ENCODE results near the gene TMEM170A.

The TMEM170A gene

GRCh38 chr16:75486676-75487313 lies 22.3 kb upstream of the TMEM170A start:
- Histone ChIP-seq H3K79me2 (ENCODE audit: insufficient read depth, low read length) (no peaks in the 10 kb centered on the region), H3K9ac (ENCODE audit: low read depth, low read length) (no peak overlapping the region), H3K4me1 (ENCODE audit: insufficient read depth, low read length) (peaks cover 24% of the 10 kb centered on the region), H3K27ac (ENCODE audit: low read length) (peak overlapping the region; percentile 44; the same call in 1 of the 2 replicates), H3K4me2 (ENCODE audit: insufficient read depth, low read length) (no peak overlapping the region), H4K20me1 (ENCODE audit: insufficient read depth, low read length) (no peaks in the 10 kb centered on the region), H3K27me3 (ENCODE audit: insufficient read depth, low read length, poor library complexity) (no peaks in the 10 kb centered on the region), H3K9me3 (ENCODE audit: insufficient read depth, low read length, severe bottlenecking) (no peaks in the 10 kb centered on the region), H3K36me3 (ENCODE audit: insufficient read depth, low read length) (no peaks in the 10 kb centered on the region), H2AFZ (ENCODE audit: low read depth, low read length) (no peak overlapping the region), H3K4me3 (ENCODE audit: low read depth in 1 of 2, low read length in 2 of 2) (no peak overlapping the region)
- no peak for ATAC-seq (ENCODE audit: insufficient read depth, low read depth)
- no peak for DNase-seq
- no peak for TF ChIP-seq CTCF (IDR thresholded peaks at IDR 0.05; ENCODE audit: borderline replicate concordance, extremely low read depth, low read length, poor library complexity, severe bottlenecking)
- no peak for TF ChIP-seq EZH2 (IDR thresholded peaks at IDR 0.05; ENCODE audit: borderline replicate concordance, low read depth, low read length, severe bottlenecking)

DNA sequence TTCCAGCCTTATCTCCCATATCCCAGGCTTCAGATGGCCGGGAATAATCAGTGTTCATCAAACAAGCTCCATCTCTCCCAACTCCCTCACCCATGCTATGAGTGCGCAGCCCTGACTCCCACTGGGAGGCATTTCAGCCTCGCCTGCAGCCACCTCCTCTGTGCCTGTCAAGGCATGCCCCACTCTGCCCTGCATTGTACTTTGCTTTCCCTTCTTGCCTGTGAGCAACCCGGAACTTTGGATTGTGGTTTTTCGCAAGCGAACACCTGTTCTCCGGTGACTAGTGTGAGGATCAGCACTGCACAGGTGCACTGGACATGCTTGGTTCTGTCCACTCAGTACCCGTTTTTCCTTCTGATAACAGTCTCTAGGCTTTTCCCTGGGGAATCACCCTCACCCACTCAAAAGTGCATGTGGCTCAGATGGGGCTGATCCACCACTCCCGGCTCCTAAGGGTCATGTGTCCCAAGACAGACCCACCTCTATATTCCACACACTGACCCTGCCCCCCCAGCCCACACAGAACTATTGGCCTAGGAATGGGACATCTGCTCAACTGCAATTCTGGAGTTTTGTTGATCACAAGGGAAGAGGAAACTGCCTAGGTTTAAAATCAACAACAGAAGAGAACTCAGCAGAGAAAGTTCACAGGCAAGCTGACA lies 21.7 kb upstream of the TMEM170A start:
- ATAC-seq (ENCODE audit: insufficient read depth, low read depth) (peak; percentile 78), DNase-seq (peak; percentile 39)
- Histone ChIP-seq H4K20me1 (ENCODE audit: insufficient read depth, low read length) (no peaks in the 10 kb centered on the region), H3K9me3 (ENCODE audit: insufficient read depth, low read length, severe bottlenecking) (no peaks in the 10 kb centered on the region), H3K4me2 (ENCODE audit: insufficient read depth, low read length) (peak overlapping the region; percentile 25; the same call in 1 of the 2 replicates), H3K4me1 (ENCODE audit: insufficient read depth, low read length) (peaks cover 24% of the 10 kb centered on the region), H3K36me3 (ENCODE audit: insufficient read depth, low read length) (no peaks in the 10 kb centered on the region), H3K9ac (ENCODE audit: low read depth, low read length) (no peak overlapping the region), H3K27me3 (ENCODE audit: insufficient read depth, low read length, poor library complexity) (no peaks in the 10 kb centered on the region), H2AFZ (ENCODE audit: low read depth, low read length) (no peak overlapping the region), H3K79me2 (ENCODE audit: insufficient read depth, low read length) (no peaks in the 10 kb centered on the region), H3K4me3 (ENCODE audit: low read depth in 1 of 2, low read length in 2 of 2) (no peak overlapping the region), H3K27ac (ENCODE audit: low read length) (peak overlapping the region; percentile 44)
- TF ChIP-seq EZH2 (IDR thresholded peaks at IDR 0.05; ENCODE audit: borderline replicate concordance, low read depth, low read length, severe bottlenecking) (no peak), CTCF (IDR thresholded peaks at IDR 0.05; ENCODE audit: borderline replicate concordance, extremely low read depth, low read length, poor library complexity, severe bottlenecking) (no peak)

DNA sequence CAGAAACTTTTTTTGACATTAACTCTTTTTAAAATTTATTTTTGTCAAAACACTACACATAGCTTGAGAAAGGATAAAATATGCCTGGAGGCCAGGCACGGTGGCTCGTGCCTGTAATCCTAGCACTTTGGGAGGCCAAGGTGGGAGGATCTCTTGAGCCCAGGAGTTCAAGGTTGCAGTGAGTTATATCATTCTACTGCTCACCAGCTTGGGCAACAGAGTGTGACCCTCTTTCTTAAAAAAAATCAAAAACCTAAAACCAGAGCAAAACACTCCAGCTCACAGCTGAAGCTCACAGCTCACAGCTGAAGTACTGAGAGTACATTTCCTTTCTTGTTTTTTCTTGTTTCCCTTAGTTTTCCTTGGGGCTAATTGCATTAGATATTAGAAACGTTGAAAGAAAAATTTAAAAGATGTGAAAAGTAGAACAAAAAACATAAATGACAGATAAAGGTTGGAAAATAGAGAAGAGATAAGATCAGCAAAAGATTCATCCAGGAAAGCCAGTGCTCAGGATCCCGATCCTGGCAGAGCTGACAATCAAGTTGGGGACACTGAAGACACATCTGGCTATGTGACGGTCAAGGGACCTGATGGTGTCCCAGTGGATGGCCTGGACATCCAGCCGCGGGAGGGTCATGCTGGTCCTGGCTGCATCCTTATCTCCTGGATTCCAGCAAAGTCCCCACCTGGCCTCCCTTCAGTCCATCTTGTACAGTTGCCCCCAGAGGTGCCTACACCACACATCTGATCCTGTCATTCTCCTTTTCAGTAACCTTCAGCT lies 20.9 kb upstream of the TMEM170A start:
- Histone ChIP-seq H3K9me3 (ENCODE audit: insufficient read depth, low read length, severe bottlenecking) (no peaks in the 10 kb centered on the region), H3K4me3 (ENCODE audit: low read depth in 1 of 2, low read length in 2 of 2) (no peak overlapping the region), H4K20me1 (ENCODE audit: insufficient read depth, low read length) (no peaks in the 10 kb centered on the region), H3K36me3 (ENCODE audit: insufficient read depth, low read length) (no peaks in the 10 kb centered on the region), H3K4me2 (ENCODE audit: insufficient read depth, low read length) (peak overlapping the region; percentile 25; the same call in 1 of the 2 replicates), H3K27me3 (ENCODE audit: insufficient read depth, low read length, poor library complexity) (no peaks in the 10 kb centered on the region), H2AFZ (ENCODE audit: low read depth, low read length) (no peak overlapping the region), H3K27ac (ENCODE audit: low read length) (peak overlapping the region; percentile 26), H3K4me1 (ENCODE audit: insufficient read depth, low read length) (peaks cover 24% of the 10 kb centered on the region), H3K79me2 (ENCODE audit: insufficient read depth, low read length) (no peaks in the 10 kb centered on the region), H3K9ac (ENCODE audit: low read depth, low read length) (no peak overlapping the region)
- ATAC-seq (ENCODE audit: insufficient read depth, low read depth) (peak; percentile 65), DNase-seq (no peak)
- no peak for TF ChIP-seq CTCF (IDR thresholded peaks at IDR 0.05; ENCODE audit: borderline replicate concordance, extremely low read depth, low read length, poor library complexity, severe bottlenecking)
